Camera-type eye (tissue), 1 donor: ENCODE data around the gene NOVA1. TPM values are rescaled to one million over a fixed set of nuclear protein-coding genes. Genes with fewer than 3 reads are reported as not detected.

Experiments
- total RNA-seq: library from RNA; depleted of rRNA; stranded (reverse); fragments of >200 nt; gene quantifications from one replicate; pipeline ENCODE4 v1.2.3, GENCODE V29; 2014

Gene NOVA1
- 45.1 TPM for total RNA-seq

GRCh38 chr14:26597589-26598080 lies at the start of gene NOVA1:
Gene NOVA1 (minus strand): TSS chr14:26598033. CDS start chr14:26597436, 597 bp downstream.

